Activated CD8-positive, alpha-beta T cell treated with anti-CD3 and anti-CD28 coated beads for 36 hours (primary cell): ENCODE data around the gene CCL14. TPM values are rescaled to one million over a fixed set of nuclear protein-coding genes. Genes with fewer than 3 reads are reported as not detected.

Source experiments
- ATAC-seq: fragments of 200-7000 bp; cut with Tn5 transposase; one replicate; pipeline ENCODE4 v1.10.0; 2021; ENCODE audit warnings: mild to moderate bottlenecking, moderate library complexity
- CTCF ChIA-PET: fragments of 350-600 bp; sonication (Branson Sonifier 250); formaldehyde crosslinking; loops from one replicate; lab custom pipeline; 2021; ENCODE audit warnings: antibody characterized with exemption; lab: Charles Lee
- POLR2A ChIA-PET: fragments of 350-600 bp; sonication (Branson Sonifier 250); formaldehyde crosslinking; loops from one replicate; lab custom pipeline; 2021; ENCODE audit warnings: antibody characterized with exemption; lab: Charles Lee
- DNase-seq: peaks from one replicate; pipeline ENCODE4 v3.0.0-alpha.2; 2020
- H3K27ac Mint-ChIP-seq: one replicate; pipeline ENCODE4 v1.8.0; 2021; ENCODE audit warnings: mild to moderate bottlenecking, mixed read lengths
- H3K27me3 Mint-ChIP-seq: one replicate; pipeline ENCODE4 v1.8.0; 2021; ENCODE audit warnings: mixed read lengths
- H3K36me3 Mint-ChIP-seq: one replicate; pipeline ENCODE4 v1.8.0; 2021; ENCODE audit warnings: low read depth, mixed read lengths
- H3K4me1 Mint-ChIP-seq: one replicate; pipeline ENCODE4 v1.8.0; 2021; ENCODE audit warnings: low read depth, mixed read lengths
- H3K4me3 Mint-ChIP-seq: one replicate; pipeline ENCODE4 v1.8.0; 2021; ENCODE audit warnings: mild to moderate bottlenecking, moderate library complexity, mixed read lengths
- H3K9me3 Mint-ChIP-seq: one replicate; pipeline ENCODE4 v1.8.0; 2021; ENCODE audit warnings: mixed read lengths
- intact Hi-C: fragments of 100-400 bp; cut with micrococcal nuclease; formaldehyde crosslinking; loops from one replicate; pipeline ENCODE4 v1.10.0; 2022
- total RNA-seq, 2 experiments: library from RNA; stranded (reverse); gene quantifications; one replicate each; pipeline ENCODE4 v1.2.3, GENCODE V29; 2021
- TF ChIP-seq, protein P1 (sequence below): fragments of 200-600 bp; IDR thresholded peaks from one replicate; pipeline ENCODE4 v1.8.0; 2022; ENCODE audit warnings: antibody characterized with exemption, mild to moderate bottlenecking

Gene CCL14
- total RNA-seq, 2 experiments from 2014 or later, result not detected

DNA sequence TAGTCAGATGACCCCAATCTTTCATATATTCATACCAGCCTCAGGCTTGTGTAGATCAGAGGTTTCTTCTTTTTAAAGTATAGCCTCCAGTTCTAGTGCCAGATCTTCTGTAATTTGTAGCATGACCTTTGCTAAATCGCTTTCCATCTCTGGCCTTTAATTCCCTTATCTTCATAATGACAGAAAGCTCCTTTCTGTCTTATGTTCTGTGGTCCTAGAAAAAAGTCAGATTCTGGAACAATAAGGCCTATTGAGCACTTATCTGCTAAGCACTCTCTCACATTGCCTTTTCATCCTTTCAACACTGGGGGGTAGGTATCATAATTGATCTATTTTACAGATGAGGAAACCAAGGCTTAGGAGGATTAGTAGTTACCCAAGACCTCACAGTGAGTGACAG is 14.5 kb downstream of the CCL14 start:
- H3K27ac Mint-ChIP-seq, result no peak overlapping the region
- H3K9me3 Mint-ChIP-seq, result no peaks in the 10 kb centered on the region
- DNase-seq, result no peak
- CTCF ChIA-PET, result interaction anchor here (1.3 to 11.8 kb wide), 4 partner anchors 10 to 176 kb away, joined by 4 to 299 read pairs (median 24); no protein-coding TSS in a partner anchor
- no peak overlapping the region for H3K4me3 Mint-ChIP-seq
- intact Hi-C loops, result loop anchor here (5.0 kb wide), 1 partner anchor 100 kb away; no protein-coding TSS in a partner anchor
- POLR2A ChIA-PET, result no interaction called here
- TF ChIP-seq, protein P1, sequence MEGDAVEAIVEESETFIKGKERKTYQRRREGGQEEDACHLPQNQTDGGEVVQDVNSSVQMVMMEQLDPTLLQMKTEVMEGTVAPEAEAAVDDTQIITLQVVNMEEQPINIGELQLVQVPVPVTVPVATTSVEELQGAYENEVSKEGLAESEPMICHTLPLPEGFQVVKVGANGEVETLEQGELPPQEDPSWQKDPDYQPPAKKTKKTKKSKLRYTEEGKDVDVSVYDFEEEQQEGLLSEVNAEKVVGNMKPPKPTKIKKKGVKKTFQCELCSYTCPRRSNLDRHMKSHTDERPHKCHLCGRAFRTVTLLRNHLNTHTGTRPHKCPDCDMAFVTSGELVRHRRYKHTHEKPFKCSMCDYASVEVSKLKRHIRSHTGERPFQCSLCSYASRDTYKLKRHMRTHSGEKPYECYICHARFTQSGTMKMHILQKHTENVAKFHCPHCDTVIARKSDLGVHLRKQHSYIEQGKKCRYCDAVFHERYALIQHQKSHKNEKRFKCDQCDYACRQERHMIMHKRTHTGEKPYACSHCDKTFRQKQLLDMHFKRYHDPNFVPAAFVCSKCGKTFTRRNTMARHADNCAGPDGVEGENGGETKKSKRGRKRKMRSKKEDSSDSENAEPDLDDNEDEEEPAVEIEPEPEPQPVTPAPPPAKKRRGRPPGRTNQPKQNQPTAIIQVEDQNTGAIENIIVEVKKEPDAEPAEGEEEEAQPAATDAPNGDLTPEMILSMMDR, result no peak
- H3K4me1 Mint-ChIP-seq, result peaks cover 8% of the 10 kb centered on the region
- H3K36me3 Mint-ChIP-seq, result no peaks in the 10 kb centered on the region
- ATAC-seq, result no peak
- H3K27me3 Mint-ChIP-seq, result no peaks in the 10 kb centered on the region

DNA sequence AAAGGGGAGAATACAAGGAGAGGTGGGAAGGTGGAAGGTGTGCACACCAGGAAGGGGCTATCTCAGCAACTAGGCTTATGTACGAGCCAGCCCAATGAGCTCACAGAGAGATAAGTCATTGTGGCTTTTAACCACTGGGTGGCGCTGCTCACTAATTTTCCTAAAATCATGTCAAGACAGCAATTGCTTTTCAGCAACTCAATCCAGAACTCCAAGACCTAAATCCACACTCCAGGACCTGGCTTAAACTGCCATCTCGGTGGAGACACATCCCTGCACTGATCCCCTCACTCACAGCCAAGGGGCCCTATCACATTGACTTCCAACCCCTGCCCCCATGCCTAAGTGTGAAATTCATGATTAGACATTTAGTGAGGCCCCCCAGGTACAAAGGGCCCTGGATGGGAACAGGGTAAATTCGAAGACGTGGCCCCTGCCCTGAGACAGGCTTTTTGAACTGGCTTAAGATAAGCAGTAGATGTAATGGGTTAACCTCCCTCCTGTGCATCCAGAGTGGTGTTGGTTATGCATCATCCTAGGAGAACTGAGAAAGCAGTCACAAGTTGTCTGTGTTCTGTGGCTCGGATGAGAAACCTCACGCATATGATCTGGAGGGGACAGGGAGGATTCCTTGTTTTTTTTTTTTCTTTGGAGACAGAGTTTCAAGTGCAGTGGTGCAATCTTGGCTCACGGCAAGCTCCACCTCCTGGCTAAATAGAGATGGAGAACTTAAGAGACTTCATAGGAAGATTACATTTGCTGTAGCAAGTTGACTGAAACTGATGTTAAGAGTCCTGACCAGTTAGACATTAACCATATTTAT is 16.8 kb downstream of the CCL14 start:
- no peaks in the 10 kb centered on the region for H3K36me3 Mint-ChIP-seq
- ATAC-seq, result peak; percentile 81
- no peaks in the 10 kb centered on the region for H3K9me3 Mint-ChIP-seq
- H3K4me3 Mint-ChIP-seq, result no peak overlapping the region
- TF ChIP-seq, protein P1, result peak; percentile 85
- H3K4me1 Mint-ChIP-seq, result no peaks in the 10 kb centered on the region
- intact Hi-C loops, result loop anchor here (2.0 to 5.0 kb wide), 2 partner anchors 103 to 179 kb away; no protein-coding TSS in a partner anchor
- DNase-seq, result peak; percentile 89
- H3K27ac Mint-ChIP-seq, result no peak overlapping the region
- ChIA-PET POLR2A (no interaction called here), CTCF (interaction anchor here (0.6 to 11.8 kb wide), 49 partner anchors 8 to 516 kb away, joined by 3 to 299 read pairs (median 4); partner anchors contain the start of genes CCL14, CCL16, CCL5 and HEATR9)
- no peaks in the 10 kb centered on the region for H3K27me3 Mint-ChIP-seq

DNA sequence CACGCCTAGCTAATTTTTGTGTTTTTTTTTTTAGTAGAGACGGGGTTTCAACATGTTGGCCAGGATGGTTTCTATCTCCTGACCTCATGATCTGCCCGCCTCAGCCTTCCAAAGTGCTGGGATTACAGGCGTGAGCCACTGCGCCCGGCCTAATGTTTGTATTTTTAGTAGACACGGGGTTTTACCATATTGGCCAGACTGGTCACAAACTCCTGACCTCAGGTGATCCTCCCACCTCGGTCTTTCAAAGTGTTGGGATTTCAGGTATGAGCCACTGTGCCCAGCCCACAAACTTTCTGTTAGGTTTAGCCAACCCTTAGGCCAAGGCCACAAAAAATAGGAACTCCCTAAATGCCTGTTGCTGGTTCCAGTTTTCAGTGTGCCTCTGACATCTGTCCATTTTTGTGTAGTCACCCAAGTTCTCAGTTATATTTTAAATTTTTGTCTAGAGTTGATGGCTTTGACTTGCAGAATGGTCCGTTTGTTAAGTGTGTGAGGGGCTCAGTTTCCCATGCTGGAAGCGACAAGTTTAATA is 17.9 kb downstream of the CCL14 start:
- TF ChIP-seq, protein P1, result no peak
- Mint-ChIP-seq H3K27me3 (no peaks in the 10 kb centered on the region), H3K9me3 (no peaks in the 10 kb centered on the region), H3K4me3 (no peak overlapping the region), H3K27ac (no peak overlapping the region), H3K4me1 (no peaks in the 10 kb centered on the region), H3K36me3 (no peaks in the 10 kb centered on the region)
- ATAC-seq (no peak), DNase-seq (no peak)
- ChIA-PET POLR2A (no interaction called here), CTCF (interaction anchor here (0.8 to 11.8 kb wide), 27 partner anchors 7 to 184 kb away, joined by 3 to 299 read pairs (median 5); partner anchors contain the start of genes CCL14, CCL16 and HEATR9)
- intact Hi-C loops, result loop anchor here (2.0 kb wide), 1 partner anchor 180 kb away; no protein-coding TSS in a partner anchor

DNA sequence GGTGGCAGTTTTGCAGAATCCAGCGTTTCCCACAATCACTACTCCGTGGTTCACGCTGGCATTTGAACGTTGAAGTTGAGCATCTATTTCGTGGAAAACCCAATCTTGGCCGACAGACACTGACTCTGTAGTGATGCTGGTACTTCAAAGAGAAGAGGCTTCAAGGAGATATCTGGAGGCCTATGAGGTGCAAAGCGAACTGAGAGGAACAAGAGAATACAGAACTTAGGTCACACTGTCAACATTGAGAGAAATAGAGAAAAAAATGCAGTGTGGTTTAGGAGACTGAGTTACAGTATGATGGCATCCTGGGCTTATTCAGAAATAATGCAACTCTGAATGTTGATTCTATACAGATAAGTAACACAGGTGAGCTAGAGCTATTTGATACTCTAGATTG is 21.3 kb downstream of the CCL14 start:
- H3K4me1 Mint-ChIP-seq, result no peaks in the 10 kb centered on the region
- ATAC-seq (no peak), DNase-seq (no peak)
- POLR2A ChIA-PET, result no interaction called here
- TF ChIP-seq, protein P1, result no peak
- H3K27ac Mint-ChIP-seq, result no peak overlapping the region
- no peak overlapping the region for H3K4me3 Mint-ChIP-seq
- intact Hi-C loops, result no loop called here
- H3K27me3 Mint-ChIP-seq, result no peaks in the 10 kb centered on the region
- no peaks in the 10 kb centered on the region for H3K9me3 Mint-ChIP-seq
- no peaks in the 10 kb centered on the region for H3K36me3 Mint-ChIP-seq
- CTCF ChIA-PET, result interaction anchor here (1.6 to 2.1 kb wide), 4 partner anchors 10 to 184 kb away, joined by 4 to 15 read pairs (median 10); no protein-coding TSS in a partner anchor
